Activated naive CD4-positive, alpha-beta T cell treated with anti-CD3 and anti-CD28 coated beads for 36 hours (primary cell): ENCODE results near the gene CHERP. TPM values are rescaled to one million over a fixed set of nuclear protein-coding genes. Genes with fewer than 3 reads are reported as not detected.
A peak's percentile ranks its signal among the peaks of the same experiment; 100 is the strongest.
"Not testable (repeated sequence)": the region's sequence is repeated elsewhere in the genome, so short reads cannot be mapped to it uniquely, and the experiment has no call there.

Source experiments
- CTCF ChIA-PET: fragments of 350-600 bp; sonication (Branson Sonifier 250); formaldehyde crosslinking; loops from one replicate; lab custom pipeline; 2021; ENCODE audit warnings: antibody characterized with exemption; lab: Charles Lee
- DNase-seq: peaks from one replicate; pipeline ENCODE4 v3.0.0-alpha.2; 2020
- H3K27ac Mint-ChIP-seq: one replicate; pipeline ENCODE4 v1.8.0; 2021; ENCODE audit warnings: mild to moderate bottlenecking, mixed read lengths
- H3K27me3 Mint-ChIP-seq: one replicate; pipeline ENCODE4 v1.8.0; 2021; ENCODE audit warnings: low read depth, mixed read lengths
- H3K36me3 Mint-ChIP-seq: one replicate; pipeline ENCODE4 v1.8.0; 2021; ENCODE audit warnings: low read depth, mixed read lengths
- H3K4me1 Mint-ChIP-seq: one replicate; pipeline ENCODE4 v1.8.0; 2021; ENCODE audit warnings: low read depth, mixed read lengths
- H3K4me3 Mint-ChIP-seq: one replicate; pipeline ENCODE4 v1.8.0; 2021; ENCODE audit warnings: mild to moderate bottlenecking, moderate library complexity, mixed read lengths
- H3K9me3 Mint-ChIP-seq: one replicate; pipeline ENCODE4 v1.8.0; 2021; ENCODE audit warnings: mixed read lengths
- intact Hi-C: fragments of 100-400 bp; cut with micrococcal nuclease; formaldehyde crosslinking; loops from one replicate; pipeline ENCODE4 v1.15.1; 2023
- total RNA-seq, 2 experiments: library from RNA; stranded (reverse); gene quantifications; one replicate each; pipeline ENCODE4 v1.2.3, GENCODE V29; 2021

The CHERP gene
- total RNA-seq, 2 experiments from 2014 or later = 54.4 to 54.7 TPM

DNA sequence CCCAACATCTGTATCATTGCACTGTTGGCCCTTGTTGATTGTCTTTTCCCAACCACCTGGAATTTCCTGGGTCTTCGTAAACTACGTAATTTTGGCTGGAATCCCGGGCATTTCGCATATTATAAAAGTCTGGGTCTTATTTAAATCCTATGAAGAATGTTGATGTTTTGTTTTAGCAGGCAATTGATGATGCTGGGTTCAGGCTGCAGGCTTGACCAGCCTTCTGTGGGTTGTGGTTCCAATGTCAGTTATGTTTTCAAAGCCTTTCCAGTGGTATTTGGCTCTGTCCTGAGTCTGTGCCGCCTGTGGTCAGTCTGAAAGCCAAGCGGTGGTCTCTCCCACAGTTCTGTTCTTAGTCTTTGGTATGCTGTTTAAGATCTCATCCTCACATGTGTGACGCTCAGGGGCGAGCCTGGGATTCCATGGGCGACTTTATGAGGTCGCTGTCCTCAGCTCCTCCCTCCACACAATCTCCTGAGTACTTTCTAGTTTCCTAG lies 17.6 kb upstream of the CHERP start:
- intact Hi-C loops = no loop called here
- H3K9me3 Mint-ChIP-seq = no peaks in the 10 kb centered on the region
- DNase-seq = no peak
- peaks cover 29% of the 10 kb centered on the region for H3K36me3 Mint-ChIP-seq
- H3K27me3 Mint-ChIP-seq = no peaks in the 10 kb centered on the region
- CTCF ChIA-PET = no interaction called here
- H3K27ac Mint-ChIP-seq = no peak overlapping the region
- peaks cover under 1% of the 10 kb centered on the region for H3K4me1 Mint-ChIP-seq
- H3K4me3 Mint-ChIP-seq = no peak overlapping the region

DNA sequence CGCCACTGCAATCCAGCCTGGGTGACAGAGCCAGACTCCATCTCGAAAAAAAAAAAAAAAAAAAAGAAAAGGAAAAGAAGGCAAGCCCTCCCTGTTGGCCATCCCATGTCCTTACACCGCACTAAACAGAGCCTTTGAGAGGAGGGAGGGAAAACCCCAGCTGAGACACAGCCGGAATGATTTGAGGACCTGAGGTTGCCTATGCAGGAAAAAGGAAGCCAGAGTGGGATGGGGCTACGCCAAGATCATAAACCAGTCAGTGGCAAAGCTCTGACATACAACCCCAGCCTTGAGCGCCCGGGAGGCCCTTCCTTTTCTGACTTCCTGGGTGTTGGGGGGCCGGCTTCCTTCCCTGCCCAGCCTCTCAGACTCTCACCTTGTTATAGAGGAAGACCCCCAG lies 12.5 kb upstream of the CHERP start:
- no peak overlapping the region for H3K27ac Mint-ChIP-seq
- no peaks in the 10 kb centered on the region for H3K4me1 Mint-ChIP-seq
- no peak overlapping the region for H3K4me3 Mint-ChIP-seq
- intact Hi-C loops = no loop called here
- CTCF ChIA-PET = no interaction called here
- no peak for DNase-seq
- H3K27me3 Mint-ChIP-seq = no peaks in the 10 kb centered on the region
- H3K36me3 Mint-ChIP-seq = peaks cover 14% of the 10 kb centered on the region
- no peaks in the 10 kb centered on the region for H3K9me3 Mint-ChIP-seq

GRCh38 chr19:16551902-16552301 lies 9.7 kb upstream of the CHERP start:
- H3K9me3 Mint-ChIP-seq, DNase-seq, H3K27ac Mint-ChIP-seq, H3K4me1 Mint-ChIP-seq, H3K36me3 Mint-ChIP-seq, intact Hi-C loops, H3K4me3 Mint-ChIP-seq, H3K27me3 Mint-ChIP-seq: not testable (repeated sequence)
- CTCF ChIA-PET = interaction anchor here (0.6 kb wide), 1 partner anchor 517 kb away, joined by 3 read pairs; no protein-coding TSS in a partner anchor

- Mint-ChIP-seq H3K27me3 (no peaks in the 10 kb centered on the region), H3K4me1 (peaks cover 17% of the 10 kb centered on the region)
- intact Hi-C loops = no loop called here
Observed at GRCh38 chr19:16548956-16549355, 6.7 kb upstream of the CHERP start.

GRCh38 chr19:16544473-16545231 lies 2.4 kb upstream of the CHERP start:
- CTCF ChIA-PET = no interaction called here
- Mint-ChIP-seq H3K9me3 (no peaks in the 10 kb centered on the region), H3K27me3 (no peaks in the 10 kb centered on the region), H3K27ac (peak overlapping the region; percentile 55), H3K4me1 (peaks cover 45% of the 10 kb centered on the region), H3K36me3 (peaks cover 21% of the 10 kb centered on the region), H3K4me3 (peak overlapping the region; percentile 42)
- no peak for DNase-seq
- intact Hi-C loops = no loop called here

More at GRCh38 chr19:16548956-16549355, 6.7 kb upstream of the CHERP start:
- Mint-ChIP-seq H3K36me3 (peaks cover 14% of the 10 kb centered on the region), H3K9me3 (no peaks in the 10 kb centered on the region), H3K27ac (no peak overlapping the region), H3K4me3 (no peak overlapping the region)
- no peak for DNase-seq
- CTCF ChIA-PET = no interaction called here

DNA sequence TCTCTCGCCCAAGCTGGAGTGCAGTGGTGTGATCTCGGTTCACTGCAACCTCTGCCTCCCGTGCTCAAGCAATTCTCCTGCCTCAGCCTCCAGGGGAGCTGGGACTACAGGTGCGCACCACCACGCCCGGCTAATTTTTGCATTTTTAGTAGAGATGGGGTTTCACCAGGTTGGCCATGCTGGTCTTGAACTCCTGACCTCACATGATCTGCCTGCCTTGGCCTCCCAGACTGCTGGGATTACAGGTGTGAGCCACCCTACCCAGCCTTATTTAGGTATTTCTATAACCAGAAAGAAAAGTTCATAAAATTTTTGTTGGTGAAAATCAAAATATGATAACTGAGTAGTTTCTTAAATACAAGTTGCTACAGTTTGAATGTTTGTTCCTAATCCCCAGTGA lies 1.5 kb upstream of the CHERP start:
- Mint-ChIP-seq H3K36me3 (peaks cover 27% of the 10 kb centered on the region), H3K4me3 (peak overlapping the region; percentile 95), H3K27ac (peak overlapping the region; percentile 92), H3K4me1 (peaks cover 51% of the 10 kb centered on the region)
- H3K27me3 Mint-ChIP-seq, H3K9me3 Mint-ChIP-seq, DNase-seq, CTCF ChIA-PET: not testable (repeated sequence)
- intact Hi-C loops = loop anchor here (2.0 kb wide), 1 partner anchor 23 kb away; no protein-coding TSS in a partner anchor

GRCh38 chr19:16542910-16543472 lies 754 bp upstream of the CHERP start:
- no peaks in the 10 kb centered on the region for H3K27me3 Mint-ChIP-seq
- DNase-seq = no peak
- CTCF ChIA-PET = interaction anchor here (0.5 to 0.8 kb wide), 3 partner anchors 69 to 166 kb away, joined by 3 to 7 read pairs (median 5); no protein-coding TSS in a partner anchor
- H3K36me3 Mint-ChIP-seq = peaks cover 35% of the 10 kb centered on the region
- peaks cover 57% of the 10 kb centered on the region for H3K4me1 Mint-ChIP-seq
- H3K27ac Mint-ChIP-seq = peak overlapping the region; percentile 92
- no peaks in the 10 kb centered on the region for H3K9me3 Mint-ChIP-seq
- peak overlapping the region; percentile 95 for H3K4me3 Mint-ChIP-seq
- intact Hi-C loops = loop anchor here (1.0 to 2.0 kb wide), 7 partner anchors 24 to 766 kb away; partner anchors contain the start of genes C19orf44, CALR3, DDA1 and KLF2

GRCh38 chr19:16541526-16542044 lies 652 bp downstream of the CHERP start:
- Mint-ChIP-seq H3K27me3 (no peaks in the 10 kb centered on the region), H3K36me3 (peaks cover 43% of the 10 kb centered on the region), H3K4me1 (peaks cover 60% of the 10 kb centered on the region), H3K27ac (peak overlapping the region; percentile 78), H3K4me3 (peak overlapping the region; percentile 95), H3K9me3 (no peaks in the 10 kb centered on the region)
- peak; percentile 38 for DNase-seq
- CTCF ChIA-PET = interaction anchor here (1.2 kb wide), 1 partner anchor 78 kb away, joined by 3 read pairs; no protein-coding TSS in a partner anchor
- intact Hi-C loops = loop anchor here (1.0 to 2.0 kb wide), 7 partner anchors 25 to 768 kb away; partner anchors contain the start of genes C19orf44, CALR3, DDA1 and KLF2

GRCh38 chr19:16540948-16541347 lies 1.3 kb downstream of the CHERP start:
- Mint-ChIP-seq H3K36me3 (peaks cover 46% of the 10 kb centered on the region), H3K27ac (peak overlapping the region; percentile 78), H3K4me3 (peak overlapping the region; percentile 95), H3K27me3 (no peaks in the 10 kb centered on the region), H3K4me1 (peaks cover 60% of the 10 kb centered on the region), H3K9me3 (no peaks in the 10 kb centered on the region)
- CTCF ChIA-PET = interaction anchor here (1.2 kb wide), 1 partner anchor 78 kb away, joined by 3 read pairs; no protein-coding TSS in a partner anchor
- intact Hi-C loops = no loop called here
- no peak for DNase-seq

GRCh38 chr19:16537111-16537510 lies 5.1 kb downstream of the CHERP start:
- H3K4me3 Mint-ChIP-seq = no peak overlapping the region
- H3K9me3 Mint-ChIP-seq = no peaks in the 10 kb centered on the region
- DNase-seq = no peak
- H3K27me3 Mint-ChIP-seq = no peaks in the 10 kb centered on the region
- H3K27ac Mint-ChIP-seq = no peak overlapping the region
- intact Hi-C loops = no loop called here
- H3K4me1 Mint-ChIP-seq = peaks cover 40% of the 10 kb centered on the region
- H3K36me3 Mint-ChIP-seq = peaks cover 40% of the 10 kb centered on the region
- CTCF ChIA-PET = no interaction called here

- Mint-ChIP-seq H3K27me3 (no peaks in the 10 kb centered on the region), H3K27ac (no peak overlapping the region), H3K36me3 (peaks cover 45% of the 10 kb centered on the region), H3K4me1 (peaks cover 34% of the 10 kb centered on the region), H3K4me3 (no peak overlapping the region), H3K9me3 (no peaks in the 10 kb centered on the region)
- CTCF ChIA-PET = interaction anchor here (1.2 kb wide), 1 partner anchor 91 kb away, joined by 3 read pairs; no protein-coding TSS in a partner anchor
- intact Hi-C loops = no loop called here
- no peak for DNase-seq
Observed at GRCh38 chr19:16536130-16536529, 6.1 kb downstream of the CHERP start.

DNA sequence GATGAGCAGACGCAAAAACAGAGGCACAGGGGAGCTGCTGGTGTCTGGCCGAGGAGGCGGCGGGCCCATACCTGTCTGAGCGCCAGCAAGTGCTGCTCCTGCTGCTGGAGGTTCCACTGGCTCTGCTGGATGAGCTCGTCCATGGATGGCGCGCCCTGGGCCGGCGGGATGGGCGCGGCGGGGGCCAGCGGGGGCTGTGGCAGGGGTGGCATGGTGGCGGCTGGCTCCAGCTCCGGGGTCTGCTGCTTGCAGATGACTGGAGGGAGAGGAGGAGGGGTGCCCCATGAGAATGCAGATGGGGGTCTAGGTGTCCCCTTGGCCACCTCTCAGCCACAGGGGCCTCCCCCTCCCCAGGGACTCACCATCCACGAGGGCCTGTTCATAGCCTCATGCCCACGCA lies 6.9 kb downstream of the CHERP start:
- no peaks in the 10 kb centered on the region for H3K9me3 Mint-ChIP-seq
- H3K4me1 Mint-ChIP-seq = peaks cover 27% of the 10 kb centered on the region
- intact Hi-C loops = no loop called here
- CTCF ChIA-PET = interaction anchor here (1.2 kb wide), 1 partner anchor 92 kb away, joined by 3 read pairs; no protein-coding TSS in a partner anchor
- H3K27me3 Mint-ChIP-seq = no peaks in the 10 kb centered on the region
- H3K36me3 Mint-ChIP-seq = peaks cover 45% of the 10 kb centered on the region
- no peak for DNase-seq
- H3K4me3 Mint-ChIP-seq = no peak overlapping the region
- no peak overlapping the region for H3K27ac Mint-ChIP-seq
